HEK293 (cell line): ENCODE results near the gene ELOVL6.
A peak's percentile ranks its signal among the peaks of the same experiment; 100 is the strongest.

Experiments
- CTCF ChIA-PET: fragments of 350-600 bp; formaldehyde crosslinking; extraction: SDS; loops from one replicate; lab custom pipeline; 2021; ENCODE audit warnings: antibody characterized with exemption; lab: Yijun Ruan, JAX
- POLR2A ChIA-PET: fragments of 300-600 bp; formaldehyde crosslinking; extraction: SDS; loops from one replicate; lab custom pipeline; 2020; ENCODE audit warnings: antibody characterized with exemption, inconsistent platforms; lab: Yijun Ruan, JAX
- H3K27ac ChIP-seq: fragments of 200-500 bp; sonication (Bioruptor generic); 2 replicates; pipeline ENCODE4 v1.5.1; 2014; ENCODE audit warnings: low read depth, low read length, control low read depth, inconsistent platforms; ENCODE audit errors: extremely low read depth
- H3K36me3 ChIP-seq, 2 experiments: fragments of 200-500 bp in 1 of 2; sonication (Bioruptor generic) in 1 of 2; 1 replicate in 1 of 2; 2 replicates in 1 of 2; pipeline ENCODE4 v1.5.1; 2014 to 2017; ENCODE audit warnings: inconsistent platforms in 2 of 2, low read length in 2 of 2; ENCODE audit not compliant: control insufficient read depth in 2 of 2, insufficient read depth in 1 of 2
- H3K4me1 ChIP-seq: fragments of 200-500 bp; sonication (Bioruptor generic); 2 replicates; pipeline ENCODE4 v1.5.1; 2014; ENCODE audit warnings: mild to moderate bottlenecking, low read length, inconsistent platforms; ENCODE audit not compliant: control insufficient read depth, insufficient read depth
- H3K4me3 ChIP-seq: 2 replicates; pipeline ENCODE4 v1.5.1; 2011; ENCODE audit warnings: low read depth, mild to moderate bottlenecking, control low read depth, low read length, moderate library complexity
- H3K9me3 ChIP-seq: fragments of 200-500 bp; sonication (Bioruptor generic); 2 replicates; pipeline ENCODE4 v1.5.1; 2014; ENCODE audit warnings: low read depth, low read length, inconsistent platforms; ENCODE audit not compliant: control insufficient read depth, insufficient read depth
- GLIS1 ChIP-seq: fragments of 450-650 bp; formaldehyde crosslinking; IDR thresholded peaks from 2 replicates; pipeline ENCODE4 v1.5.1; 2016; ENCODE audit warnings: missing biosample characterization, missing genetic modification characterization
- KLF9 ChIP-seq: fragments of 450-650 bp; formaldehyde crosslinking; IDR thresholded peaks from 2 replicates; pipeline ENCODE4 v1.5.1; 2016; ENCODE audit warnings: missing biosample characterization, missing genetic modification characterization, low read depth
- PRDM1 ChIP-seq: fragments of 450-650 bp; formaldehyde crosslinking; IDR thresholded peaks from 2 replicates; pipeline ENCODE4; 2016; ENCODE audit warnings: missing biosample characterization, missing genetic modification characterization
- WT1 ChIP-seq: fragments of 450-650 bp; formaldehyde crosslinking; IDR thresholded peaks from 2 replicates; pipeline ENCODE4 v1.5.1; 2016; ENCODE audit warnings: missing biosample characterization, missing genetic modification characterization
- ZBTB11 ChIP-seq: fragments of 450-650 bp; formaldehyde crosslinking; conservative IDR thresholded peaks from 2 replicates; pipeline ENCODE4 v1.5.1; 2016; ENCODE audit warnings: low read depth, missing biosample characterization, missing genetic modification characterization
- ZNF26 ChIP-seq: fragments of 450-650 bp; formaldehyde crosslinking; IDR thresholded peaks from 2 replicates; pipeline ENCODE4 v1.5.1; 2016; ENCODE audit warnings: missing biosample characterization, missing genetic modification characterization
- ZNF274 ChIP-seq, 2 experiments: fragments of 200-500 bp in 1 of 2; fragments of 450-650 bp in 1 of 2; sonication (Bioruptor generic) in 1 of 2; formaldehyde crosslinking in 1 of 2; IDR thresholded peaks; 2 replicates each; pipeline versions ENCODE4 v1.5.1 to v1.6.1; 2014 to 2016; ENCODE audit warnings: borderline replicate concordance in 1 of 2, inconsistent platforms in 1 of 2, low read length in 1 of 2, missing biosample characterization in 1 of 2, missing genetic modification characterization in 1 of 2
- ZNF433 ChIP-seq: fragments of 450-650 bp; formaldehyde crosslinking; IDR thresholded peaks from 2 replicates; pipeline ENCODE4 v1.5.1; 2016; ENCODE audit warnings: missing biosample characterization, missing genetic modification characterization, low read depth
- ZNF596 ChIP-seq: fragments of 450-650 bp; IDR thresholded peaks from 2 replicates; pipeline ENCODE4 v1.5.0; 2018; ENCODE audit warnings: missing biosample characterization, mild to moderate bottlenecking, missing genetic modification characterization, moderate library complexity
- ZNF610 ChIP-seq: fragments of 450-650 bp; formaldehyde crosslinking; IDR thresholded peaks from 2 replicates; pipeline ENCODE4 v1.5.1; 2016; ENCODE audit warnings: missing biosample characterization, missing genetic modification characterization, borderline replicate concordance
- ZNF623 ChIP-seq: fragments of 450-650 bp; formaldehyde crosslinking; IDR thresholded peaks from 2 replicates; pipeline ENCODE4 v1.5.1; 2016; ENCODE audit warnings: missing biosample characterization, missing genetic modification characterization
- ZNF639 ChIP-seq: fragments of 450-650 bp; formaldehyde crosslinking; IDR thresholded peaks from 2 replicates; pipeline ENCODE4 v1.5.1; 2016; ENCODE audit warnings: missing biosample characterization, missing genetic modification characterization
- ZNF645 ChIP-seq: fragments of 450-650 bp; formaldehyde crosslinking; IDR thresholded peaks from 2 replicates; pipeline ENCODE4; 2016; ENCODE audit warnings: missing biosample characterization, missing genetic modification characterization
- ZNF692 ChIP-seq: fragments of 450-650 bp; formaldehyde crosslinking; IDR thresholded peaks from 2 replicates; pipeline ENCODE4 v1.5.1; 2016; ENCODE audit warnings: missing biosample characterization, missing genetic modification characterization

ELOVL6 gene

GRCh38 chr4:110062166-110062565 lies 136.2 kb downstream of the ELOVL6 start (continued):
- no peak for TF ChIP-seq ZNF274 (IDR thresholded peaks at IDR 0.05; ENCODE audit: low read length)
- no peak for TF ChIP-seq ZNF274 (tag by site-specific recombination; IDR thresholded peaks at IDR 0.05; ENCODE audit: borderline replicate concordance)
- no peak for TF ChIP-seq KLF9 (tag by site-specific recombination)
- no peak for TF ChIP-seq ZNF639 (tag by site-specific recombination)
- TF ChIP-seq WT1 (tag by site-specific recombination): no peak
- no peak for TF ChIP-seq GLIS1
- TF ChIP-seq ZNF433 (tag by site-specific recombination): no peak
- no peak for TF ChIP-seq ZNF26 (tag by site-specific recombination)
- no peak for TF ChIP-seq ZBTB11 (tag by site-specific recombination)
- no peak for TF ChIP-seq ZNF645 (tag by site-specific recombination)
- no peak for TF ChIP-seq ZNF692 (tag by site-specific recombination)
- TF ChIP-seq ZNF610 (tag by site-specific recombination): no peak

- TF ChIP-seq ZNF623 (tag by site-specific recombination) (peak; percentile 60), PRDM1 (peak; percentile 87), ZNF596 (no peak)
- Histone ChIP-seq H3K36me3 (no peaks in the 10 kb centered on the region), H3K9me3 (no peaks in the 10 kb centered on the region), H3K4me1 (no peaks in the 10 kb centered on the region), H3K4me3 (no peak overlapping the region), H3K27ac (no peak overlapping the region)
- ChIA-PET CTCF (interaction anchor here (1.9 kb wide), 1 partner anchor 11 kb away, joined by 5 read pairs; no protein-coding TSS in a partner anchor), POLR2A (no interaction called here)
Measured at GRCh38 chr4:110061076-110061475, 137.3 kb downstream of the ELOVL6 start.
